ENCODE data around the gene TSPAN14.
"Not testable (repeated sequence)": the region's sequence is repeated elsewhere in the genome, so short reads cannot be mapped to it uniquely, and the experiment has no call there.

The TSPAN14 gene

GRCh38 chr10:80524190-80524909, 70.2 kb downstream of the TSPAN14 start:
- no peak for DNase-seq (ENCODE audit: low read depth)

DNA sequence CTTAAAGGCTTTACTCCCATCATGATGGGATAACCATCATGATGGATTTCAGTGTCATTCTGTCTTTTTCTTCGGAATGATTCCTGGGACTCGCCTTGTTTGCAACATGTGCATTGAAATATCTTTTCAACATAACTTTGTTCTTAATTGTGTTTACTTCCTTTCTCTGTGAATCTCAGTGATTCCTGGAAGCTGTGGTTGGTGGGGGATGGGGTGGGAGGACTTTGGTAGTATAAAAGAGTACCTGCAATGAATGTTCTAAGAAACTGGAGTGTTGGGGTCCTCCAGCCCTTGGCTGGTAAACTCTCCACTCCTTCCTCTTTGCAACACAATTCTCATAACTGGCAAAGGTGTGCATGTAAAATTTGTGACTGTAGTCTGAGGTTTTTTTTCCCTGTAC, 72.1 kb downstream of the TSPAN14 start:
- DNase-seq (ENCODE audit: low read depth): no peak

DNA sequence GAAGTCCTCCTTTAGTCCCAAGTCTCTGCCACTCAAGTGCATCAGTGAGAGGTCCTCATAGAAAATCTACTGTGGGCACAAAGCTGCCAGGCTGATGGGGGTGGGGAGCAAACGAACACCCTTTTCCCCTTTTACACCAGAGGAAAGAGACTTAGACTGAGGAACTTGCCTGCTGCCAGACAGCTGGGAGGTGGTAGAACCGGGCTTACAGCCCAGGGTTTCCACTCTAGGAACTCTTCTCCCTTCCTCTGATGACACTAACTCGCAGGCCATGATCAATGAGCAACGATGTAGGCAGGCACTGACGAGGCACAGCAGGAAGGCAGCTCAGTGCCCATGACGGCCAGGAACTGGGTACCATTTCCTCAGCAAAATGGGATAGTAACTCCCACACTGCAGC, 72.6 kb downstream of the TSPAN14 start:
- no peak for DNase-seq (ENCODE audit: low read depth)

- no peak for DNase-seq (ENCODE audit: low read depth)
These were observed 74.1 kb downstream of the TSPAN14 start for GRCh38 chr10:80528185-80528700.

- DNase-seq (ENCODE audit: low read depth): no peak
These were observed 74.8 kb downstream of the TSPAN14 start for GRCh38 chr10:80528901-80529300.

GRCh38 chr10:80529604-80530003, 75.5 kb downstream of the TSPAN14 start:
- DNase-seq (ENCODE audit: low read depth): no peak

DNA sequence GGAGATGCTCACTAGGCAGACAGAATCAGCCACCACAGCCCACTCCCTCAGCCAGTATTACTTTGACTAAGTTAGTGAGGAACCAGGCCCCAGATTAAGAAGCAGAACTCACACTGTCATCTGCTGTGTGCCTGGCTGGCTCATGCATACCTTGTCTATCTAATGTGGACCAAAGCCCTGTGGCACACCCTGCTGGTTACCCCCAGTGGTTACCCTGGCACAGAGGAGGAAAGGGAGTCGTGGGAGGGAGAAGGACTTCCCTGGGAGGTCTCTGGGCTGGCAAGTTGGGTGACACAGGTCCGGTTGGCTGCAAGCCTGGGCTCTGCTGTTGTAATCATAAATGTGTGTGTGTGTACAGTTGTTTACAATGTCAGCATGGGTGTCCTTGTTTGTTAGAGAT, 76.1 kb downstream of the TSPAN14 start:
- DNase-seq (ENCODE audit: low read depth): peak; percentile 45

DNA sequence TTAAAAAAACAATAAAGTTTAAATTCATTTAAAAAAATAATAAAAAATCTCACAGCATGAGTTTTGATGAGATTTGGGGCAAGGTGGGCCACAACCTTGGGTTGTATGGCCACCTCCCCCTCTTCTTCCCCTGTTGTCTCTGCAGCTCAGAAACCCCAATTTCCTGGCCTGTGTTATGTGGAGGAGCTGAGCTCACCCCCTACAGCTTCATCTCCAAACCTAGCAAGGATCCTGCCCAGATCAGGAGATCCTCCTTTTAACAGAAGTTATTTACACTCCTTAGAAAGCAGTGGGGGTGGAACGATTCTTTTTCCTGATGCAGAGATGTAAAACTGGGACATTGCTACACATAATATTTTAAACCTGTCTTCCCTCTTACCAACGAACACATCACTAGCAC, 76.7 kb downstream of the TSPAN14 start:
- DNase-seq (ENCODE audit: low read depth): no peak

DNA sequence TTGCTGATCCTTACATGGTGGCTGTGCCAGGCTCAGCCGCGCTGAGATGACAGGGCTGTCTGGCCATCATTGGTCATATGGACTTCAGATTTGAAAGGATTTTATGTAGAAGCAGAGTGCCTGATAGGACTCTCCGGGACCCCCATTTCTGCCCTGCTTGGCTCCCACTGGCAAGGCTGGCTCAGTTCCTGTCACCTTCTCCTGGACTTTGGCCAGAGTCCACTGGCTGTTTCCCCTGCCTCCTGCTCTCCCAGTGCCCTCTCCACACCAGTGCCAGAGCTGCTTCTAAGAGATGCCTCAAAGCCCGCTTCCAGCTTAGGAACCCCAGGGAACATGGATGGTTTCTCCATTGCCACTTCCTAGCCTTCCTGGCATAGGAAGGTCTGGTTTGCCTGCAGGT, 78.5 kb downstream of the TSPAN14 start:
- DNase-seq (ENCODE audit: low read depth): no peak

DNA sequence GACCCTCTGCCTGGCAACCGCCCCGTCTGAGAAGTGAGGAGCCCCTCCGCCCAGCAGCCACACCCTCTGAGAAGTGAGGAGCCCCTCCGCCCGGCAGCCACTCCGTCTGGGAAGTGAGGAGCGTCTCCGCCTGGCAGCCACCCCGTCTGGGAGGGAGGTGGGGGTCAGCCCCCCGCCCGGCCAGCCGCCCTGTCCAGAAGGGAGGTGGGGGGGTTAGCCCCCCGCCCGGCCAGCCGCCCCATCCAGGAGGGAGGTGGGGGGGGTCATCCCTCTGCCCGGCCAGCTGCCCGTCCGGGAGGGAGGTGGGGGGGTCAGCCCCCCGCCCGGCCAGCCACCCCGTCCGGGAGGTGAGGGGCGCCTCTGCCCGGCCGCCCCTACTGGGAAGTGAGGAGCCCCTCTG, 79.9 kb downstream of the TSPAN14 start:
- not testable (repeated sequence) for DNase-seq (ENCODE audit: low read depth)

GRCh38 chr10:80534646-80535045, 80.5 kb downstream of the TSPAN14 start:
- not testable (repeated sequence) for DNase-seq (ENCODE audit: low read depth)

- peak; percentile 13 for DNase-seq (ENCODE audit: low read depth)
These were observed 81.7 kb downstream of the TSPAN14 start for GRCh38 chr10:80535671-80536360.

GRCh38 chr10:80536361-80536835, 82.3 kb downstream of the TSPAN14 start:
- no peak for DNase-seq (ENCODE audit: low read depth)

GRCh38 chr10:80537086-80537735, 83.1 kb downstream of the TSPAN14 start:
- DNase-seq (ENCODE audit: low read depth): no peak

GRCh38 chr10:80537736-80538480, 83.8 kb downstream of the TSPAN14 start, which contains the start of gene SH2D4B:
TSS of gene SH2D4B (plus strand) at chr10:80537902. CDS start at chr10:80538332, 430 bp downstream.
- DNase-seq (ENCODE audit: low read depth): no peak

GRCh38 chr10:80538481-80539185, 84.5 kb downstream of the TSPAN14 start:
- no peak for DNase-seq (ENCODE audit: low read depth)

GRCh38 chr10:80539421-80540031, 85.4 kb downstream of the TSPAN14 start:
- no peak for DNase-seq (ENCODE audit: low read depth)

DNA sequence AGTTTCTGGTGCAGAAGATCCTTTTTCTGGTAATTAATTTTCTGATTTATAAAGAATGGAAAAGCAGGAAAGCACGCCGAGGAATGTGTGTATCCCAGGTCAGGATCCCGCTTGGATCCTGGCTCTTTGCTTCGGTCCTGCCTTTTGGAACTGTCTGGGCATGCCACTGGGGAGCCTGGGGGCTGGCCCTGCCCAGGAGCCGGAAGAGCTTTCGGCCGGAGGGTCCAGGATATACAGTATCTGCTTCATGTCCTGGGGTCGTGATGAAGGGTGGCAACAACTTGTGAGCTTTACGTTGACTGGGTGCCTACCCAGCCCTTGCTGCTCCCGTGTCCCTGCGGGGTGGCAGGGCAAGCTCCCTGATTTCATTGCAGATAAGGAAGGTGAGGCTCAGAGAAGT, 86.0 kb downstream of the TSPAN14 start:
- DNase-seq (ENCODE audit: low read depth): no peak

- no peak for DNase-seq (ENCODE audit: low read depth)
These were observed 86.5 kb downstream of the TSPAN14 start for GRCh38 chr10:80540618-80540980.

GRCh38 chr10:80540981-80541750, 87.1 kb downstream of the TSPAN14 start:
- no peak for DNase-seq (ENCODE audit: low read depth)

Measured in EH (cell line).